ENCODE data around the gene RNF115. TPM values are rescaled to one million over a fixed set of nuclear protein-coding genes. Genes with fewer than 3 reads are reported as not detected.

The RNF115 gene
- total RNA-seq, 1 experiment from 2014 or later: 11.0 TPM

DNA sequence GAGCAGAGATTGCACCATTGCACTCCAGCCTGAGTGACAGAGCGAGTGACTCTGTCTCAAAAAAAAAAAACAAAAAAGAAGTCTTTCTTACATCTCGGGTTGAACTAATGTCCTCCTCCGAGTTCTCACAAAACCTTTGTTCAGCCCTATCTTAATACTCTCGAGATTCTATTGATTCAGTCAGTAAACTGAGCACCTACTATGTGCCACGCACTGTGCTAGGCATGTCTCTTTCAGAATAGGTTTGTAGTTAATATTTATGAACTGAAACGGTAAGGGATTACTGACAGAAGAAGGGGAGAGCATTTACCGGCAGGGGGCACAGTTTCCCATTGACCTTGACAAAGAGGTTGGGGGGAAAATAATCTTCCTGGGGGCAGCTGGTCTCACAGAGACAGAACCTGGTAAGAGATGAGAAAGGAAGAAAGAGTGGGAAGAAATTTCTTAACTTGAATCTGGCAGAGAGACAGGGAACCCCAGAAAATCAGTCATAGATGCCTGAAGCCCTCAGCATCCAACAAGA is 31.6 kb upstream of the RNF115 start:
- no peak for DNase-seq
- Histone ChIP-seq H2BK12ac (ENCODE audit: insufficient read length, low read depth, low read length) (no peak overlapping the region), H3K27me3 (ENCODE audit: insufficient read depth, low read length) (no peaks in the 10 kb centered on the region), H4K8ac (replicated peaks; ENCODE audit: insufficient read length, low read depth, low read length) (no peak overlapping the region), H3K14ac (ENCODE audit: insufficient read depth, low read length) (no peak overlapping the region), H2BK120ac (ENCODE audit: low read depth, low read length, poor library complexity, severe bottlenecking) (no peak overlapping the region), H3K18ac (ENCODE audit: insufficient read length, low read depth, low read length) (no peak overlapping the region), H2BK20ac (ENCODE audit: low read depth, low read length, poor library complexity, severe bottlenecking) (no peak overlapping the region), H3K79me1 (ENCODE audit: insufficient read depth, low read depth, low read length, poor library complexity, severe bottlenecking) (peaks cover 3% of the 10 kb centered on the region), H3K56ac (ENCODE audit: insufficient read length, low read depth, low read length) (no peak overlapping the region), H3K9me3 (ENCODE audit: control insufficient read depth, low read depth, low read length) (no peaks in the 10 kb centered on the region), H3K27ac (ENCODE audit: insufficient read length, low read depth, low read length) (no peak overlapping the region), H3K4me1 (ENCODE audit: insufficient read depth, low read length) (peaks cover 4% of the 10 kb centered on the region; the same call in 1 of the 2 replicates), H4K20me1 (ENCODE audit: control insufficient read depth, insufficient read depth, insufficient read length) (no peaks in the 10 kb centered on the region), H2AK5ac (ENCODE audit: insufficient read length, low read length) (no peak overlapping the region), H3K23ac (ENCODE audit: insufficient read length, low read depth, low read length) (no peak overlapping the region), H3K4ac (ENCODE audit: low read depth, low read length) (no peak overlapping the region), H3K4me2 (ENCODE audit: insufficient read depth, insufficient read length, low read length) (no peak overlapping the region), H2BK15ac (ENCODE audit: low read depth, low read length) (no peak overlapping the region), H2AFZ (ENCODE audit: low read length) (no peak overlapping the region), H2BK5ac (ENCODE audit: insufficient read length, low read length) (no peak overlapping the region), H4K5ac (ENCODE audit: insufficient read length, low read depth, low read length) (no peak overlapping the region), H4K91ac (ENCODE audit: insufficient read length, low read depth, low read length) (no peak overlapping the region), H3T11ph (ENCODE audit: low read length) (no peak overlapping the region), H3K9ac (ENCODE audit: extremely low read depth, insufficient read length, low read length) (no peak overlapping the region), H3K23me2 (ENCODE audit: insufficient read length, low read depth, low read length, poor library complexity, severe bottlenecking) (no peaks in the 10 kb centered on the region), H3K79me2 (ENCODE audit: insufficient read depth, low read length) (no peaks in the 10 kb centered on the region)
- TF ChIP-seq, protein P1, sequence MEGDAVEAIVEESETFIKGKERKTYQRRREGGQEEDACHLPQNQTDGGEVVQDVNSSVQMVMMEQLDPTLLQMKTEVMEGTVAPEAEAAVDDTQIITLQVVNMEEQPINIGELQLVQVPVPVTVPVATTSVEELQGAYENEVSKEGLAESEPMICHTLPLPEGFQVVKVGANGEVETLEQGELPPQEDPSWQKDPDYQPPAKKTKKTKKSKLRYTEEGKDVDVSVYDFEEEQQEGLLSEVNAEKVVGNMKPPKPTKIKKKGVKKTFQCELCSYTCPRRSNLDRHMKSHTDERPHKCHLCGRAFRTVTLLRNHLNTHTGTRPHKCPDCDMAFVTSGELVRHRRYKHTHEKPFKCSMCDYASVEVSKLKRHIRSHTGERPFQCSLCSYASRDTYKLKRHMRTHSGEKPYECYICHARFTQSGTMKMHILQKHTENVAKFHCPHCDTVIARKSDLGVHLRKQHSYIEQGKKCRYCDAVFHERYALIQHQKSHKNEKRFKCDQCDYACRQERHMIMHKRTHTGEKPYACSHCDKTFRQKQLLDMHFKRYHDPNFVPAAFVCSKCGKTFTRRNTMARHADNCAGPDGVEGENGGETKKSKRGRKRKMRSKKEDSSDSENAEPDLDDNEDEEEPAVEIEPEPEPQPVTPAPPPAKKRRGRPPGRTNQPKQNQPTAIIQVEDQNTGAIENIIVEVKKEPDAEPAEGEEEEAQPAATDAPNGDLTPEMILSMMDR (conservative IDR thresholded peaks at IDR 0.05): no peak
- no peaks in the 10 kb centered on the region; the same call in 1 of the 2 replicates for H3K27me3 Mint-ChIP-seq (ENCODE audit: low read depth)
- H3K4me1 Mint-ChIP-seq: peaks cover 7 to 14% of the 10 kb centered on the region in 2 experiments
- H3K4me3 Mint-ChIP-seq: no peak overlapping the region
- no CpG with 5 or more reads among the region's 7 CpGs for WGBS (ENCODE audit: extremely low coverage, insufficient read length, low lambda C conversion rate)
- H3K27ac Mint-ChIP-seq: no peak overlapping the region
- peaks cover 4 to 5% of the 10 kb centered on the region in 2 experiments; a peak in 4 of 5 replicates for H3K9me3 Mint-ChIP-seq
- H3K36me3 Mint-ChIP-seq (ENCODE audit: insufficient read depth in 1 of 3, low read depth in 3 of 3): peaks cover 52 to 60% (median 57%) of the 10 kb centered on the region in 3 experiments
